Glomerular visceral epithelial cell (primary cell): Measurements from ENCODE around the gene TMEM156.
A peak's percentile ranks its signal among the peaks of the same experiment; 100 is the strongest.
"Not testable (repeated sequence)": the region's sequence is repeated elsewhere in the genome, so short reads cannot be mapped to it uniquely, and the experiment has no call there.

Source experiments
- DNase-seq: peaks from one replicate; pipeline ENCODE4 v3.0.0-alpha.2; 2016; ENCODE audit errors: extremely low spot score

The TMEM156 gene

DNA sequence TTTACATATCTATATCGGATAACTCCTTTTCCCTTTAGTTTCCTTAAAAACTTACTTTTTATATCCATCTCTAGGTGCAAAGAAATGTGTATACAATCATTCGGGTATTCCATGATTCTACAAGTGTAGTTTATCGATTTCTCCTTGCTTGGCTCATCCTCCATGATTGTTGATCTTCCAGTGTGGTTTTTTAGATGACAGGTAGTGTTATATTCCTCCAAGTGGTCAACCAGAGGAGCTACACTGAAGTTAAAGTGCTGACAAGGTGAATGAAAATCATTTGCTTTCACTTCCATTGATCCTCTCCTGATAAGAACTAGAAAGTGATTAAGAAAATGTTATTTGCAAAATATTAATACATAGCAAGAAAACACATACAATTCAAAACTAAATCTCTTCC, 38.5 kb downstream of the TMEM156 start:
- no peak for DNase-seq

DNA sequence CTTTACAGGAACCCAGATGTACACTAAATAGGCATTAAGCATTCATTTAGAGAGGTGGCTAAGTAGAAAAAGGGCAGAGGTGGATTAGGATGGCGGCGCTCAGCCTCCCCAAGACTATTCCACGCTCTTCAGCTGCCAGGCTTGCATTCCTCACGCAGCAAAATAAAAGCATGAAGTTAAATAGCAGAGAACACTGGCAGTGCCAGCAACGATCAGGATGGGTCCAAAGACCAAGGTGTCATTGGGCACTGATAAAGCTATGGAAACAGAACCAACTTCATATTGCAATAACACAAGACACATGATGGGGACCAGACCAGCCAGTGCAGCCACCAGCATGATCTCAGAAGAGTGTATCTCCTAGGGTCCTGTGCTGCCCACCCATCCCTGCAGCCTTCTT, 42.0 kb downstream of the TMEM156 start:
- DNase-seq, result no peak

DNA sequence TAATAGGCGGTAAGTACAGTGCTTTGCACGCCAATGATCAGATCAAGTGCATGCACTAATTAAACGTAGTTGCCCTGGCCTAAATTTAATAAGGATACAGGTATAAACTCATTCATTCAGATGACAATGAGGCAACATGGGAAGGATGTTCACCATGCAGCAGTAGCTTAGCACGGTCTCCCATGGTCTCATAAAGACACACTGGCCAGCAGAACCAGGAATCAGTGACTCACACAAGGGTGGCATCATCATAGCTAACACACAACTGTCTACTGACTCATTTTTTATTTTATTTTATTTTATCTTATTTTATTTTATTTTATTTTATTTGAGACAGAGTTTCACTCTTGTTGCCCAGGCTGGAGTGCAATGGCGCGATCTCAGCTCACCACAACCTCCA, 42.7 kb downstream of the TMEM156 start:
- peak; percentile 8 for DNase-seq

DNA sequence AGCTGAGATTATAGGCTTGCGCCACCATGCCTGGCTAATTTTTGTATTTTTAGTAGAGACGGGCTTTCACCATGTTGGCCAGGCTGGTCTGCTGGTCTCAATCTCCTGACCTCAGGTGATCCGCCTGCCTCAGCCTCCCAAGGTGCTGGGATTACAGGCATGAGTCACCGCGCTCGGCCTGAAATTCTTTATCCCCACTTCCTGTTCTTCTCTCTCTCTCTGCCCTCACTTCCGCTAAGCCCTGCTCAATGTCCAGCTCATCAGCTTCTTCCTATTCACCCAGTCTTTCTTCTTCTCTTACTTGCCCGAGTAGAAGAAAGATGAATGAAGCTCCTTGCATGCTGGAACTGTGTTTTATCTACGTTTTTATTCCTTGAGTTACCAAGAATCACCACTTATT, 43.9 kb downstream of the TMEM156 start:
- not testable (repeated sequence) for DNase-seq

DNA sequence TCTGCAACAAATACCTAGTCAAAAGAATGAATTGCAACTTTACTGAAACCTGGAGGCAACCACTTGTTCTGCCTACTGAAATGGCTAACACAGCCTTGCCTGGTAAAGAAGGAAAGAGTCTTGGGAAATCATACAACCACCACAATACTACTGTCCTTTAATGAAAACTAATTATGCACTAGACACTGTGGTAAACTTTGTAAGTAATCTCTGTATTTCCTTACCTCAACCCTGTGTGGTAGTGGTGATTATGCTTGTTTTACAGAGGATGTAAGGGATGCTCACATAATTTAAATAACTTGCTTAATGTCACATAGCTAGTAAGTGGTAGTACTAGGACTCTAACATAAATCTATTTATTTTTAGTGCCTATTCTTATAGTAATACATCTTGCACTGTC, 44.7 kb downstream of the TMEM156 start:
- DNase-seq, result no peak

DNA sequence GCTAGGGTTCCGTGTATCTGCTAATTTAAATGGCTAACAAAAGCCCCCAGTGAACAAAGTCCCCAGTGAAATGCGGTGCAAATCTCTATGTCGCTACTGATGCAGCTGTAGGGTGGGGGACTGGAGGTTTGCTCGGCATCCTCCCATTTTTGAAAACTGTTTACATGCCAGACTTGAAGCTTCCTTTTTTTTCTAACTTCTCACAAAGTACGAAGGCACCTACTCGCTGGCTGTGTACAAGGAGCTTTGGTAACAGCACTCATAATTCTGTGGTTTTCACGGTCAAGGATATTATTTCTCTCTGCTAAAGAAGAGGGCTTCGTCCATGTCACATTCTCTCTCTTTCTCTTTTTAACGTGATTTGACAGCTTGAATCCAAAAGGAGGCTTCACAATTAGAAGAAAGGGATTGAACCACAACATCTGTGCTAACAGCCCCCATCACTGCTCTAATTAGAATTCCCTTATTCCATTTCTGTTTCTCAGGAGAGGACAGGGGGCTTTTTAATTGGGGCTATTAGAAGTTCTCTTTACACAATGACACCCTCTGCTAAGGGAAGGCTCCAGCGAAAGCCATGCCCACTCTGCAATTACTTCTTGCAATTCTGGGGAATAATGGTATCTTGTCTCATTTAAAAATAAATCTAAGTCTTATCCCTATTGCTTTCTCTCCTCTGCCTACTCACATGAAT, 46.7 kb downstream of the TMEM156 start:
- DNase-seq, result no peak

DNA sequence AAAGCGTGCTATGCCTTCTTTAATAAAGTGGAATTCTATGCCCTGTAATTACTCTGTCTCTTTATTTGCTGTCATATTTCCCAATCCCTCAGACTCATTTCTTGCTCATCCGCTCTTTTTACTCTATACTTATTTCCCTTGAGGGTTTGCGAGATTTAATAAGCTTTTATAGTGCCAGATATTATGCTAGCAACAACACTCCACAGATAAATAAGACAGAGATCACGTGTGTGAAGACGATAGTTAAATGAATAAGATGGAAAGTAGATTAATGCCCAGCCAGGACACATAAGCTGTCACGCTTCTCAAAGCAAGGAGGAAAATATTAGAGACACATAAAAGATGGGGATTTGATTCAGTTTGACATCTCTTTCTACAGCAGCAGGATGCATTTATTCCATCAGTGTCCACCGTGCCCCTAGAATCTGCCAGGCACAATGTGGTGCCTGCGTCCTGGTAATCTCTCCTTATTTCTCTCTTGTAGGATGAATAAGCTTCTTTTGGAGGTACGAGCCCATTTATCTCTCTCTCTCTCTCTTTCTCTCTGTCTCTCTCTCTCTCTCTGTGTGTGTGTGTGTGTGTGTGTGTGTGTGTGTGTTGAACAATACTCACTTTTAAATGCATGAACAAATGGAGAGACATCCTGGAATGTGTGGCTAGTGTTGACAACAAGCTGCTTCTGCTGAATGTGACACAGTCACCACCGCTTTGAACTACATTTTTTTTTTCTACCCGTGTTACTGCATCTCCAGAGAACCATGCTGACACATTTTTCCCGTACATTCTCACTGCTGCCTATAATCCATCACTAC, 48.2 kb downstream of the TMEM156 start:
- DNase-seq, result no peak

DNA sequence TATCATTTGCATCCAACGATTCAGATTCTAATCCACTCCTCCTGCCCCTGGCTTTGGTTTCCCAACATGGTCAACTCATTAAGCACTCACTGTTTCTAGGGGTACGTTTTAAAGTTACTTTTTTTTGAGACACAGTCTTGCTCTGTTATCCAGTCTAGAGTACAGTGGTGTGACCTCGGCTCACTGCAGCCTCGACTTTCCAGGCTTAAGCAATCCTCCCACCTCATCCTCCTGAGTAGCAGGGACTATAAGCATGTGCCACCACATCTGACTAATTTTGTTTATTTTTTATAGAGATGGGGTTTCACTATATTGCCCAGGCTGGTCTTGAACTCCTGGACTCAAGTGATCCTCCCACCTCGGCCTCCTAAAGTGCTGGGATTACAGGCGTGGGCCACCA, 48.9 kb downstream of the TMEM156 start:
- no peak for DNase-seq

DNA sequence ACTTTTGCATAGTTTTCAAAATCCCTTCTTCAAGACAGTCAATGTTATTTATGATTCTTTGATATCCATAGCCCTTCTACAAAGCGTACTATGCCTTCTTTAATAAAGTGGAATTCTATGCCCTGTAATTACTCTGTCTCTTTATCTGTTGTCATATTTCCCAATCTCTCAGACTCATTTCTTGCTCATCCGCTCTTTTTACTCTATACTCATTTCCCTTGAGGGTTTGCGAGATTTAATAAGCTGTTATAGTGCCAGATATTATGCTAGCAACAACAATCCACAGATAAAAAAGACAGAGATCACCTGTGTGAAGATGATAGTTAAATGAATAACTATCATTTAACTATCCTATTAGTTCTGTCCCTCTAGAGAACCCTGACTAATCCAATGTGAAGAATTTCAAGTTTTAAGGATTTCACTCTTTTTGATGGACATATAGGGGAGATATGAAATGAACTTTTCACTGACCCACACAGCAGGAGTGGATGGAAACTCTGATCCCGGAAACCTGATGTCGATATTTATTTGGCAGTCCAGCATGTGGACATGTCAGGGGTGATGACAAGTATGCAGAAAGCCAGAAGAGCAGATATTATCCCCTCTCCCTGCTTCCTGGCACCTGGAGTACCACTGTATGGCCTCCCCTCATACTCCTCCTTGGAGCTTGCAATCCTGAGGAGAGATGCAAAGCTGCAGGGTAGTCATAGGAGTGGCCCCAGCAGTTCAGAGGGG, 49.7 kb downstream of the TMEM156 start:
- no peak for DNase-seq

DNA sequence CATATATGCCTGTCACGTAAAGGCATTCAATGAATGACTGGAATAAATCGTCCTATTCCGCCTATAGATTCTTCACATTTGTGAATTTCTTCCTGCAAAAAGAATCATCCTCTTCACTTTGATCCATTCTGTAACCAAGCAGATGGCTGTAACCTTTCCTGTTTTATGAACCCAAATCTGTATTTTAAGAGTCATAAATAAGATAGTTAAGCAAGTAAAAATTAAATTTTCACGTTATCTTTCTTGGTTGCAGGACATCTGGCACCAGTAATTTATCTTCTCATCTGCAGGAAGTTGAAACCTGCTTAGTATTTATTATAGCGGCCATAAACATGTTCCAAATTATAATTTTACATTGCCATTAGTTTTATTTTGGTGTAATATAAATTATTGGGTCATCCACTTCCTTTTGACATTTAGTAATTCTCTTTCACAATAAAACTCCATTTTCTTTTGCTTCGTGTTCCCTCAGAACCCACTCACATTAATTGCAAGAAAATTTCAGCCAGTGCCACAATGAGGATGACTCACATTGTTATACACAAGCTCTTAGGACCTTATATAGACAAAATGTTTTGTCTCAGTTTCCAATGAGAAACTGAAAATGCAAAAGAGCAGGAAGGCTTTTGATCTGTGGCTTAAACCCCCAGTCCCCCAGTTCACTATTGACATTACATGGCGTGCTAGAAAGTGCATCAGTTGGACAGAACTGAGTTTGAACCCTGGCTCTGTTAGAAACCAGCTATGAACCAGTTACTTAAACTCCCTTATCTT, 51.1 kb downstream of the TMEM156 start:
- DNase-seq, result no peak

DNA sequence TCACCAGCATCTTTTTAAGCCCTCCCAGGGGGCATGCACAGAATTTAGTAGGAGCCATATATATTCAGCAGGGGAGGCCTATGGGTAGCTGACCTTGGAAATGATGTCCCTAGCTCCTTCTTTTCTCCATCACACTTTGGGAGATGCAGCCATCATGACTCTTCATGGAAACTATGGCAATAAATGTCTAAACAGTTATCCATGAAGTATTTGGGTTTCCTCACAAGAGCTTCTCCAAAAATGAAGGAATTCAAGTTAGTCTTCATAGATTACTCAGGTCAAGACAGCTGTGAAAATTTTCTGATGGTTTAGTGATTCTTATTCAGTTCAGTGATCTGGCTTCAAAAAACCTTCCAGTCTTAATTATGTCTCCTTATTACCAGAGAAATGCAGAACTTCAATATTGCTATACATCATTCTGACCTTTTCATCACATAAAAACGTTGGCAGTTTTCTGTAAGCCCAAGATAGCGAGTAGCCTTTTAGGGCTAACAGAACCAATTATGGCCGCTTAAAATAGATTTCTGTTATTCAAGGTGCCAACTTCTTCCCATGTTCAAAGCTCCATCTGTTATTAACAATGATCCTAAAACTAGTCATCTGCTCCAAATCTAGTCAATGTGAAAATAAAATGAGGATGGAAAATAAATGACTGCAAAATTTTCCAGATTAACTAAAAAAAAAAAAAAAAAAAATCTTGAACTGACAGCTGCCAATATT, 52.5 kb downstream of the TMEM156 start:
- no peak for DNase-seq

DNA sequence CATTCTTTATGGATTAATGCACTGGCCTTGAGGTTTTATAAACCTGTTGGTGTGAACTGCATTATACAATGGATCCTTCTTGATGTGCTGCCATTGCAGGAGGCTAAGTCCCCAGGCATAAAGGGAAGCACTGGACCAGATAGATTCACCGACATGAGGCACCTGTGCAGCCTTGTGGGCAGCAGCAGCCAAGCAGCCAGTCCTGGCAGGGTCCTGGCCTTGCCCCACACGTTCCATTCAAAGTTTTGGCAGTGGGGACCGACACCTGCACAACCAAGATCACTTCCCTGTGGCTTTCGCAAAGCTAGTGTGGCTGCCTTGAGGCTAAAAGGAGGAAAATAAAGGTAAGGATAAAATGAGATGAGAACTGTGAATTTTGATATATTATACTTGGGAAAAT, 53.1 kb downstream of the TMEM156 start:
- DNase-seq, result no peak

DNA sequence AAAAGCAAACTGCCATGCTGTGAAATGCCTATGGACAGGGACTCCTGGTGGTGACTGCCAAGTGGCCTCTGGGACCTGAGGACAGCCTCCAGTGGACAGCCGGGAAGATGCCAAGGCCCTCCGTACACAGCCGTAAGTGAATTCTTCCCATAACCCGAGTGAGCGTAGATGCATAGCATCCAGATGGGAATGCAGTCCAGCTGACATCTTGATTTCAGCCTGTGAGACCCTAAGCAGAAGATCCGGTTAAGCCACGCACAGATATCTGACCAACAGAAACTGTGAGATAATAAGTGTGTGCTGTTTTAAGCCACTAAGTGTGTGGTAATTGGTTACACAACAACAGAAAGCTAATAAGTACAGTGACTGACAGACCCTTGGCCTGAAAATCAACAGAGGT, 55.9 kb downstream of the TMEM156 start:
- DNase-seq, result no peak

DNA sequence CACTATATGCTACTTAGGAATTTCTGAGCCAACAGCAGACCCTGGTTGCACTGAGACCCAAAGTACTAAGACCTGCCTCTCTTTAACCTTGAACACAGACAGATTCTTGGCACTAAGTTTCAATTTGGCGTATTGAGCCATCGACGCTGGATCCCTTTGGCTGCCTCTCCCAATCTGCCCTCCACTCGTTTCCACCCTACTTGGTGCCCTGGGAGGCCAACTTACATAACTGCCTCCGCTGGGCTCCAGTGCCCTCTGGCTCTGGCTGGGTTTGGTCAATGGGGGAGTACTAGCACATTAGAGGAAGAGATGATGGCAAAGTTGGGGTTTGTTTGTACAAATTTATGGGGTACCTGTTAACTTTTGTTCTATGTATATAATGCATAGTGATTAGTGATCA, 63.5 kb downstream of the TMEM156 start:
- no peak for DNase-seq

DNA sequence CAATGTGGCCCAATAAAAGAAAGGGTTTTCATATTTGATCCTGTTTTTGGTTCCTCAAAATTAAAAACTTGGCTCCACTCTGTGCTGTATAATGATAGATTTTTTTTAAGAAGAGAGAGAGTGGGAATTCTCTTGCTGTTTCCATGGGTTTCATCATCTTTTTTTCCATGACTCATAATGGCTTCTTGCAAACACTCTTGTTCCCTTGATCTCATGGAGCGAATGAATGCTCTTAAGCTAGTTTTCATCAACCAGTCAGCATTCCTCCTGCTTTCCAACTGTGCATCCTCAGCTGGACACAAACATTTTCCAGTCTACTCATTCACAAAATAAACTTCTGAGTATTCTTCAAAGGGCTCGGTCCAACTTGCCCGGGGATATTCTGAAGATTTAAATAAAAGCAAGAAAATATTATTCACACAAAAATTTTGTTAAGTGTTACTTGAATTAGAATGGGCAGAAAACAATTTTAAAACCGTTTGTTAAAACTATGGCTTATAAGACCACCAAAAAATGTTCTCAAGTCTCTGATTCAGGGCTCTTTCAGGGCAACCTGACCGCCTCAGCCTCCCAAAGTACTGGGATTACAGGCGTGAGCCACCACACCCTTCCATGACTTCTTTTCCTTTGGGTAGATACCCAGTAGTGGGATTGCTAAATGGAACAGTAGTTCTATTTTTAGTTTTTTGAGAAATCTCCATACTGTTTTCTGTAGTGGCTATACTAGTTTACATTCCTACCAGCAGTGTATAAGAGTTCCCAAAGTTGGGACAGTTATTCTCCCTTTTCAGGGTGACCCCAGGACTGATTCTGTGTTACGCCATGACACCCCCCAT, 64.7 kb downstream of the TMEM156 start:
- DNase-seq, result peak; percentile 40

DNA sequence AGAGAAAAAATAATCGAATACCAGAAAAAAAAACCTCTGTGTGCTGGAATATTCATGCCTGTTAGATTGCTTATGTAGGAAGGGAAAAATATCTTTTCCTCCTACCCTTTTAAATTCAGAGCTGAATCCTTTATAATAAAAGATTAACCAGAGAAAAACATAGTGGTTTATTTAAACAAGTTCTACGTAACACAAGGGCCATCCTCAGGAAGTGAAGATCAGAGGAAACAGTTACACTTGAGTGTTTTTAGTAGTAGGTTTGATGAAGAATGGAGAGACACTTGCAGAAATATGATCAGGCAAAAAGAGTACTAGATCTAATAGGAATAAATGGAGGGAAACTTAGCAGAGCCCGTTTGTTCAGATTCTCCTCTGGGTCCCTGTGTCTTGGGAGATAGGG, 66.3 kb downstream of the TMEM156 start:
- no peak for DNase-seq

DNA sequence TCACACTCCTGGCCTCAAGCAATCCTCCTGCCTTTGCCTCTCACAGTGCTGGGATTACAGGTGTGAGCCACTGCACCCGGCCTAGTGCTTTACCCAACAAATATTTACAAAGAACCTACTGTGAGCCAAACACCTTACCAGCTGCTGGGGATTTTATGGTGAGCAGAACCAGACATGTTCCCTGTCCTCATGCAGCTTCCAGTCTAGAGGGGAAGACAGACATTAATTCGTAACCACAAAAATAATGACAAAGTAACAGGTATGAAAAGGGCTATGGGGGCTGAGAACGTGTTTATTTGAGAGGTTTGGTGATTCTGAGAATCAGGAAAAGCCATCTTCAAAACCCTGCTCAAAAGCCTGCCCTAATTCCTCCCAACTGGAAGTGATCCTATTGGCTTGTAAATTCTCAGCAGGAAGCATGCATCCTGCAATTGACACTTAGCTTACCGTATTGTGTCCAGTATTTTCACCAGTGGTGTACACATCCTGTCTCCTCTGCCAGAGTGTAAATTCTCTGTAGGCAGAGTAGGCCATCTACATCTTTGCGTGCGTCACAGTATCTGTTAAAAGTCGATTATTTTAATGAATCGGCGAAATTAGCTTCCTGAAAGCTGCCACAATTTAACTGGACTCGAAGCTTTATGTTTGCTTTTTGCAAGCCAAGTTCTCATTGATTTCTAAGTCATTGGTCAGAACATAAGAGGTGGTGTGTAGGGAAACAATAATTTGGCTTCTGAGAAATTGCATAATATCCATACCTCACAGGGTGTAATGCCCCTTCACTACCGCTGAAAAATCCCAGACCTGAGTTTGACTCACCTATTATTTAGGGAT, 67.0 kb downstream of the TMEM156 start:
- DNase-seq, result no peak

DNA sequence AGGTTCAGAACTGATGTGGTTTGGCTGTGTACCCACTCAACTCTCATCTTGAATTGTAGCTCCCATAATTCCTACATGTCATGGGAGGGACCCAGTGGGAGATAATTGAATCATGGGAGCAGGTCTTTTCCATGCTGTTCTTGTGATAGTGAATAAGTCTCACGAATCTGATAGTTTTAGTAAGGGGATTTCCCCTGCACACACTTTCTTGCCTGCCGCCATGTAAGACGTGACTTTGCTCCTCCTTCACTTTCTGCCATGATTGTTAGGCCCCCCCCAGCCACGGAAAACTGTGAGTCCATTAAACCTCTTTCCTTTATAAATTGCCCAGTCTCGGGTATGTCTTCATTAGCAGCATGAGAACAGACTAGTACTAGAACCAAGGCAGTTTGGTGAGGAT, 73.0 kb downstream of the TMEM156 start:
- DNase-seq, result not testable (repeated sequence)

DNA sequence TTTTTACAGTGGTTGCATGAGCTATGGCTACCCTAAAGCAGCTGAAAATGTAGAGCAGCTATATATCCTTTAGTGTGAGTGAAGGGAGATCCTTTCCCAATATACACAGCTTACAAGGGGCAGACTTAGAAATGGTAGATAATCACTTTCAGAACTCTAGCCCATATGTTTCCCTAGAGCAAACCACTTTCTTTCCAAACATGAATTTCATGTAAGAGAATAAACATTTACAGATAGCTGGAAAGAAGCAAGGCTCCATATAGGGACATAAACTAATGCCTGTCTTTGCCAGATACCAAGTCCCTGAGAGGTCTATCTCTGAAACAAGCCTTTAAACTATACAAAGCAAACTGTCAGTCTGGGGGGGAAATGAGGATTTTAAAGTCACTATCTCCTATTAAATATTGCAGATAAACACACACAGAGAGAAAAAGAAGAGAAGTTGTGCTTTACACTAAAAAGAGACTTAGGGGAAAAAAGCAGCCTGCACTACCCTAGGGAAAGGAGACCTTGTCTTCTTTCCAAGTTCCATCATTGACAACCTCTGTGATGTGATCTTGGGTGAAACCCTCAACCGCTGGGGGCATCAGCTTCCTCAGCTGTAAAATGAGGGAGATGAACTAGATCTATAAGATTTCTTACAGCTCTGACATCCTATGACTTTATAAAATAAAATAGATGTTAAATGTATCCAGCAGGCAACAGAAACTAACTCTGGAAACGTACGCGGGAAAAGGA, 73.6 kb downstream of the TMEM156 start:
- no peak for DNase-seq
